Duodenal mucosa (tissue), 2 donors: ENCODE measurements around the gene TAS1R1.

ENCODE experiments used
- H3K27ac ChIP-seq: one replicate; pipeline ENCODE4 v1.7.0; 2013; ENCODE audit warnings: low read depth, low read length
- H3K27me3 ChIP-seq, 2 donors: one replicate each; pipeline ENCODE4 v1.7.0; 2013; ENCODE audit warnings: low read length in 2 of 2, control low read depth in 1 of 2; ENCODE audit not compliant: insufficient read depth in 2 of 2, control insufficient read depth in 1 of 2
- H3K36me3 ChIP-seq, 2 donors: one replicate each; pipeline ENCODE4 v1.7.0; 2013; ENCODE audit warnings: low read length in 2 of 2, control low read depth in 1 of 2; ENCODE audit not compliant: insufficient read depth in 2 of 2, control insufficient read depth in 1 of 2
- H3K4me1 ChIP-seq, 2 donors: one replicate each; pipeline ENCODE4 v1.7.0; 2013; ENCODE audit warnings: low read length in 2 of 2, control low read depth in 1 of 2; ENCODE audit not compliant: insufficient read depth in 2 of 2, control insufficient read depth in 1 of 2
- H3K4me3 ChIP-seq, 2 donors: one replicate each; pipeline ENCODE4 v1.7.0; 2013; ENCODE audit warnings: low read length in 2 of 2, low read depth in 1 of 2
- H3K9ac ChIP-seq, 2 donors: one replicate each; pipeline ENCODE4 v1.7.0; 2013; ENCODE audit warnings: low read length in 2 of 2, low read depth in 1 of 2
- H3K9me3 ChIP-seq, 2 donors: one replicate each; pipeline ENCODE4 v1.7.0; 2013; ENCODE audit warnings: low read length in 2 of 2, control low read depth in 1 of 2; ENCODE audit not compliant: control insufficient read depth in 1 of 2

The TAS1R1 gene

DNA sequence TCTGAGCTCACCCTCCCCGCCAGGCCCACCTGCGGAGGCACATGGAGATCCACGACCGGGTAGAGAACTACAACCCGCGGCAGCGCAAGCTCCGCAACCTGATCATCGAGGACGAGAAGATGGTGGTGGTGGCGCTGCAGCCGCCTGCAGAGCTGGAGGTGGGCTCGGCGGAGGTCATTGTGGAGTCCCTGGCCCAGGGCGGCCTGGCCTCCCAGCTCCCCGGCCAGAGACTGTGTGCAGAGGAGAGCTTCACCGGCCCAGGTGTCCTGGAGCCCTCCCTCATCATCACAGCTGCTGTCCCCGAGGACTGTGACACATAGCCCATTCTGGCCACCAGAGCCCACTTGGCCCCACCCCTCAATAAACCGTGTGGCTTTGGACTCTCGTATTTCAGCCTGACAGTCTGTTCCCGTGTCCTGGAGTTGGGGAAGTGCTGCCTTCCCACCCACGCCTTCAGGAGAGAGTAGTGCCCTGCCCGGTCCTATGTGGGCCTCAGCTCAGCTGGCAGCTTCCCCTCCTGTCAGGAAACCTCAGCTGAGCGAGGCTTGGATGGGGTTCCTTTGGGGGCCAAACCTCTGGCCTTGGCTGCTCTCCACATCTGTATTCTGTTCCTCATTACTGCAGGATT lies 33.9 kb downstream of the TAS1R1 start:
- no peaks in the 10 kb centered on the region for H3K27me3 ChIP-seq
- no peak overlapping the region for H3K9ac ChIP-seq
- no peaks in the 10 kb centered on the region for H3K9me3 ChIP-seq
- H3K4me1 ChIP-seq, result peaks cover 12 to 15% of the 10 kb centered on the region in 2 donors
- no peak overlapping the region for H3K4me3 ChIP-seq
- H3K27ac ChIP-seq, result no peak overlapping the region
- peaks cover 35 to 67% of the 10 kb centered on the region in 2 donors for H3K36me3 ChIP-seq

- peaks cover 36 to 74% of the 10 kb centered on the region in 2 donors for H3K36me3 ChIP-seq
- no peak overlapping the region for H3K27ac ChIP-seq
- no peaks in the 10 kb centered on the region for H3K27me3 ChIP-seq
- no peak overlapping the region for H3K4me3 ChIP-seq
- H3K9ac ChIP-seq, result no peak overlapping the region
- H3K9me3 ChIP-seq, result no peaks in the 10 kb centered on the region
- H3K4me1 ChIP-seq, result peaks cover 10 to 12% of the 10 kb centered on the region in 2 donors
Observed at GRCh38 chr1:6590046-6590445, 34.9 kb downstream of the TAS1R1 start.

DNA sequence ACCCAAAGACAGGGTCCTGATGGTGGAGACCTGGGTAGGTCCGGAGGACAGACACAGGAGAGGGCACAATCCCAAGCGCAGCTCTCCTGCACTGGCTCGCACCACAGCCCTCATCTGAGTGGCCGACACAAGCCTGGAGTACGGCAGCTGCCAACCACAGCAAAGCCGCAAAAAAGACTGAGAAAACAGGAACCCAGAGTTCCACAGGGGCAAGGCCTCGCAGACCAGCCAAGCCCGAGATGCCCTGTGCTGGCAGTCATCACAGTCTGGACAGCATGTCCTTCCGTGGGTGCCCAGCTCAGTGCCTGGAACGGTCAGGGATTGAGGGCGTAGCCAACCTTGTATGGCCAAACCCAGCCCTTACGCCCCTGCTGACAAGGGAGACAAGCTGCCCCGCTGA lies 36.1 kb downstream of the TAS1R1 start:
- H3K4me1 ChIP-seq, result peaks cover 10 to 12% of the 10 kb centered on the region in 2 donors
- no peak overlapping the region for H3K27ac ChIP-seq
- H3K9me3 ChIP-seq, result no peaks in the 10 kb centered on the region
- peaks cover 43 to 86% of the 10 kb centered on the region in 2 donors for H3K36me3 ChIP-seq
- no peak overlapping the region for H3K4me3 ChIP-seq
- no peak overlapping the region for H3K9ac ChIP-seq
- no peaks in the 10 kb centered on the region for H3K27me3 ChIP-seq

- H3K36me3 ChIP-seq, result peaks cover 47 to 88% of the 10 kb centered on the region in 2 donors
- no peak overlapping the region for H3K27ac ChIP-seq
Observed at GRCh38 chr1:6591644-6592043, 36.5 kb downstream of the TAS1R1 start.

DNA sequence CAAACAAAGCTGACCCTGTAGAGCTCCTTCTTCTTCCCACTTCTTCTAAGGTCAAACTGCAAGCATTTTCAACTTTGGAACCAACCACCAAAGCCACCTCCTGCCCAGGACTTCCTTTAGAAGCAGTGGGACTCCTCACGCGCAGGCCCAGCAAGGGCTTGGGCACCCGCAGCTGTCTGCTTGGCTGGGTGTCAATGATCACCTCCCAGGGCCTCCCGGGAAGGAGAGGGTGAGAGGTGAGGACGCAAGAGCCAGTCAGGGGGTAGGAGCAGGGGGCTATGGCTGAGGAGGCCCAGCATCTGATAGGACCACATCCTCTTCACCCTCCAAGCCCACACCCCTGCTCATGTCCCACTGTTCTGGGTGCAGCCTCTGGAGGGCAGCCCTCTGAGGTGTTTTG lies 37.3 kb downstream of the TAS1R1 start:
- H3K27me3 ChIP-seq, result no peaks in the 10 kb centered on the region
- no peaks in the 10 kb centered on the region for H3K9me3 ChIP-seq
- H3K27ac ChIP-seq, result no peak overlapping the region
- H3K4me3 ChIP-seq, result no peak overlapping the region
- peaks cover 54 to 90% of the 10 kb centered on the region in 2 donors for H3K36me3 ChIP-seq
- H3K4me1 ChIP-seq, result peaks cover 9 to 11% of the 10 kb centered on the region in 2 donors
- H3K9ac ChIP-seq, result no peak overlapping the region

More at GRCh38 chr1:6591644-6592043, 36.5 kb downstream of the TAS1R1 start:
- Histone ChIP-seq H3K9ac (no peak overlapping the region), H3K27me3 (no peaks in the 10 kb centered on the region), H3K4me3 (no peak overlapping the region), H3K9me3 (no peaks in the 10 kb centered on the region), H3K4me1 (peaks cover 10 to 12% of the 10 kb centered on the region in 2 donors)

DNA sequence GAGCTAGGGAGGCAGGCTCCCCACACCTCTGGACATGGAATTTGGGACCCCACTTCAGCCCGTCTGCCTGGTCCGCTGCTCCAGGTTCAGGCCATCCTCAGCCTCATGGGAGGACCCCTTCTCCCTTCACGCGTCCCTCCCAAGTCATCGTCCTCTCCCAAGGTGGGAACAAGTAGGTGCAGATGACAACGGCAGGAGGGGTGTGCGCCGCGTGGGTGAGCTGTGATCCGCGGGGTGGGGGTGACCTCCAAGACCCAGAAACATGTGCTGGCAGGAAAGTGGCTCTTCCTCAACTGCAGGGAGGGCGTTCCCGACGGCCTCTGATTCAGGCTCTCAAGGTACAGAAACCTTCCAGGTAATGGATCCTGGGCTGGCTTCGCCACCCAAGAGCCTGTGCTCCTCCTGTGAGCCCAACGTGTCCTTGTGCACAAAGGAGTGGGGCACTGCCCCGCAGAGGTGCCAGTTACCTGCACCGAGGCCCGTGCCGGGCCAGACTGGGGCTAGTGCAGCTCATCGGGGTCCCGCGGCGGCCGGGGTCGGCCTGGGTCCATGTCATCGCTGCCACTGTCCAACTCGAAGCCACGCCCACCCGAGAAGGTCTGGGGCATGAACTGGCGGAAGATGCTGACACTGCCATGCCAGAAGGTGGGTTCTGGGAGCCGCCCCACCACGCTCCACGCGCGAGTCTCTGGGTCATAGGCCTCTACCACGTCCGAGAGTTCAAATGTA lies 37.9 kb downstream of the TAS1R1 start:
- H3K4me3 ChIP-seq, result no peak overlapping the region
- no peaks in the 10 kb centered on the region for H3K27me3 ChIP-seq
- no peak overlapping the region for H3K9ac ChIP-seq
- H3K27ac ChIP-seq, result no peak overlapping the region
- peaks cover 3 to 8% of the 10 kb centered on the region in 2 donors for H3K4me1 ChIP-seq
- H3K9me3 ChIP-seq, result no peaks in the 10 kb centered on the region
- H3K36me3 ChIP-seq, result peaks cover 58 to 90% of the 10 kb centered on the region in 2 donors

DNA sequence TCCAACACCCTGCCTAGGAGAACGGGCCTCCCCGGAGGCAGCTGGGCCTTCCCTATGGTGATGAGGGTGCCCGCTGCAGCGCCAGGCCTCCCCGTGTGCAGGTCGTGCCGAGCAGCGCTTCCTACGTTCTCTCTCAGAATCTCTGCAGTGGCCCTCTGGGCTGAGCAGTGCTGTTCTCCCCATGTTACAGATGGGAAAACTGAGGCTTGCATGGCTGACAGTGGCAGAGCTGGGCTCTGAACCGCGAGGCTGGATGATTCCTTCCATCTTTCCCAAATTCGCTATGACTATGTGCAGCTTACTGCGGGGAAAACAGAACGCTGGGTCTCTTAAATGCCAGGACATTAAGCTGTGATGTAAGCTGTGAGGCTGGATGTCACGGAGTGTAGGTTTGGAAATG lies 38.7 kb downstream of the TAS1R1 start:
- H3K9ac ChIP-seq, result no peak overlapping the region
- no peaks in the 10 kb centered on the region for H3K9me3 ChIP-seq
- no peak overlapping the region for H3K4me3 ChIP-seq
- H3K4me1 ChIP-seq, result peaks cover 3 to 4% of the 10 kb centered on the region in 2 donors
- H3K36me3 ChIP-seq, result peaks cover 51 to 87% of the 10 kb centered on the region in 2 donors
- no peak overlapping the region for H3K27ac ChIP-seq
- H3K27me3 ChIP-seq, result no peaks in the 10 kb centered on the region

- no peak overlapping the region for H3K9ac ChIP-seq
- peaks cover 9 to 18% of the 10 kb centered on the region in 2 donors for H3K4me1 ChIP-seq
- no peaks in the 10 kb centered on the region for H3K9me3 ChIP-seq
- no peaks in the 10 kb centered on the region for H3K27me3 ChIP-seq
- no peak overlapping the region for H3K27ac ChIP-seq
- no peak overlapping the region for H3K4me3 ChIP-seq
- peaks cover 40 to 81% of the 10 kb centered on the region in 2 donors for H3K36me3 ChIP-seq
Observed at GRCh38 chr1:6594977-6595740, 40.1 kb downstream of the TAS1R1 start.

DNA sequence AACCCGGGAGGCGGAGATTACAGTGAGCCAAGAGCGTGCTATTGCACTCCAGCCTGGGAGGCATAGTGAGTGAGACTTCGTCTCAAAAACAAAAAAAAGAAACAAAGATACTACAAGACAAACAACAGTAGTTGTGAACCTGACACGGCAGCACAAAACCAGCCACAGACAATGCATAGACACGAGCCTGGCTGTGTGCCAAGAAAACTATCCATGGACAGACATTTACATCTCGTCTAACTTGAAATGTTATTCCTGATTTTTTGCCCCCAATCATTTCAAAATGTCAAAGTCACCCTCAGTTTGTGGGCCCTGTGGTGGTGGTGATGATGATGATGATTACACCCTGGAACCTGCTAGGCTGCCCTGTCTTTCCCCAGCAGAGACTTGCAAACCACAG lies 41.2 kb downstream of the TAS1R1 start:
- peaks cover 9 to 21% of the 10 kb centered on the region in 2 donors for H3K4me1 ChIP-seq
- H3K4me3 ChIP-seq, result no peak overlapping the region
- H3K9me3 ChIP-seq, result no peaks in the 10 kb centered on the region
- no peak overlapping the region for H3K27ac ChIP-seq
- no peak overlapping the region for H3K9ac ChIP-seq
- peaks cover 36 to 75% of the 10 kb centered on the region in 2 donors for H3K36me3 ChIP-seq
- H3K27me3 ChIP-seq, result no peaks in the 10 kb centered on the region
